Cardiac fibroblast (primary cell): ENCODE measurements around the gene ADORA3.

Experiments
- DNase-seq, 2 donors: peaks; one replicate each; pipeline versions ENCODE4 v3.0.0 to v3.0.0-alpha.2; 2010; ENCODE audit warnings: low read depth in 2 of 2
- H3K4me3 ChIP-seq, 2 donors: replicated peaks in 1 of 2; 1 replicate in 1 of 2; 2 replicates in 1 of 2; pipeline ENCODE4 v1.5.1; 2011; ENCODE audit warnings: low read depth in 2 of 2, low read length in 2 of 2, mild to moderate bottlenecking in 2 of 2, moderate library complexity in 1 of 2
- TF ChIP-seq, protein P1 (sequence below): IDR thresholded peaks from one replicate; pipeline ENCODE4 v1.5.1; 2011; ENCODE audit warnings: low read depth, mild to moderate bottlenecking, low read length, inconsistent platforms

The ADORA3 gene

DNA sequence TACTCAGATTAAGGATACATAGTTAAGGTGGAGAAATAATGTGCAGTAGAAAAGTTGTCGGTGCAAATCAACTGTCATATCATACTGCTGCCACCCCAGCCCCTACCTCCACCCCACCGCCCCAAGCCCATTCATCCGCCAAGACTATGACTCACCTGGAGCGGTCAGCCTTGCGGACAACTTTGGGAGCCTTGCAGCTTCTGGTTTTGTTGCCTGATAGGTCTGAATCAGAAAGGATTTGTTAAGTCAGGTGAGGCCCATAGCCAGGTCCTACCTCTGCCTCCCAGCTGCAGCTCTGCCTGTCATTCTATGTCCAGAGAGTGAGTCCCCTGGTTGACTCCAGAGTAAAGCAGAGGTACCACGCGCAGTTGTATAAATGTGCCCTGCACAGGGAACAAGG lies 17.0 kb downstream of the ADORA3 start:
- no peak overlapping the region for H3K4me3 ChIP-seq
- DNase-seq: no peak
- TF ChIP-seq, protein P1, sequence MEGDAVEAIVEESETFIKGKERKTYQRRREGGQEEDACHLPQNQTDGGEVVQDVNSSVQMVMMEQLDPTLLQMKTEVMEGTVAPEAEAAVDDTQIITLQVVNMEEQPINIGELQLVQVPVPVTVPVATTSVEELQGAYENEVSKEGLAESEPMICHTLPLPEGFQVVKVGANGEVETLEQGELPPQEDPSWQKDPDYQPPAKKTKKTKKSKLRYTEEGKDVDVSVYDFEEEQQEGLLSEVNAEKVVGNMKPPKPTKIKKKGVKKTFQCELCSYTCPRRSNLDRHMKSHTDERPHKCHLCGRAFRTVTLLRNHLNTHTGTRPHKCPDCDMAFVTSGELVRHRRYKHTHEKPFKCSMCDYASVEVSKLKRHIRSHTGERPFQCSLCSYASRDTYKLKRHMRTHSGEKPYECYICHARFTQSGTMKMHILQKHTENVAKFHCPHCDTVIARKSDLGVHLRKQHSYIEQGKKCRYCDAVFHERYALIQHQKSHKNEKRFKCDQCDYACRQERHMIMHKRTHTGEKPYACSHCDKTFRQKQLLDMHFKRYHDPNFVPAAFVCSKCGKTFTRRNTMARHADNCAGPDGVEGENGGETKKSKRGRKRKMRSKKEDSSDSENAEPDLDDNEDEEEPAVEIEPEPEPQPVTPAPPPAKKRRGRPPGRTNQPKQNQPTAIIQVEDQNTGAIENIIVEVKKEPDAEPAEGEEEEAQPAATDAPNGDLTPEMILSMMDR: no peak

DNA sequence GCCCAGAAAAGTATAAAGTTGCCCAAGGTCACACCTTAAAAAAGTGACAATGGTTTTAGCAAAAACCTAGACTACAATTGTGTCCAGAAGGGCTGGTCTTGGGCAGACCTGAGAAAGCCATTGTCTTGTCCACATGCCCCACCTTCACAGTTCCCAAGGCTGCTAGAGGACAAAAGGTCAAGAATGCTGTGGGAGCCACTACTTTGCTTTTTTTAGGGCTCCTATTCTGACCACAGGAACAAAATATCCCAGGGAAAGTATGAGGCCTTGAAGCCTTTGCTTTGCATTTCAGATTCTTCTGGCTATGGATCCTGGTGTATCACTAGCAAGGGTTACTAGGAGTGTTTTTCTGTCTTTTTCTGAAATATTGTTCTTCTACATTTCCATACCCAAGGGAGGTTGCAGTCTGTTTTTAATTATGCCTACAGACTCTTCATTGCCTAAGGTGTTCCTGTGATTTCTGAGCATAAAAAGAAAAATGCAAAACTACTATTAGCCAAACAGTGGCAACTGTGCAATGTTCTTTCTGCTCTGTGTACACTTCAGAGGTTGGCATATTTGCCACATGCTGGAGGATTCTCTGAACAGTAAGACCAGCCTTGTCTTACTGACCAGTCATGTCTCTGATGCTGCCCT lies 18.9 kb downstream of the ADORA3 start:
- TF ChIP-seq, protein P1: no peak
- no peak overlapping the region for H3K4me3 ChIP-seq

DNA sequence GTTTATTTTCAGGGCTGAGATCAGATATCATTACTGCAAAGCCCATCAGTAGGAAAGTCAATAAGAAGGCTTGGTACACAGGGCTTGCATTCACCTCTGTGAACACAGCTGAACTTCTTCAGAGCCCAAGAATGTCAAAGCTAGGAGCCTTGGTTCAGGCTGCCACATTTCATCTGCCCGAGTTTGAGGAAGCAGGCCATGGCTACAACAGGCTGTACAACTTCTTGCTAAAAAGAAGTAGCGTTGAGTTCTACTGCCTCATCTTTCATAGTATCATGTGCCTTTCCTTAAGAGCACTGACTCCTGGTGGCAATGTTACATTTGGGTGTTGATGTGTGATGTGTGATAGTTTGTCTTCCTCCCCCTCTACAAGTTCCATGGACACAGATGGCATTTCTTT lies 19.6 kb downstream of the ADORA3 start:
- TF ChIP-seq, protein P1: no peak
- no peak overlapping the region for H3K4me3 ChIP-seq
- no peak for DNase-seq

More for the DNA sequence above, 18.9 kb downstream of the ADORA3 start:
- no peak for DNase-seq

DNA sequence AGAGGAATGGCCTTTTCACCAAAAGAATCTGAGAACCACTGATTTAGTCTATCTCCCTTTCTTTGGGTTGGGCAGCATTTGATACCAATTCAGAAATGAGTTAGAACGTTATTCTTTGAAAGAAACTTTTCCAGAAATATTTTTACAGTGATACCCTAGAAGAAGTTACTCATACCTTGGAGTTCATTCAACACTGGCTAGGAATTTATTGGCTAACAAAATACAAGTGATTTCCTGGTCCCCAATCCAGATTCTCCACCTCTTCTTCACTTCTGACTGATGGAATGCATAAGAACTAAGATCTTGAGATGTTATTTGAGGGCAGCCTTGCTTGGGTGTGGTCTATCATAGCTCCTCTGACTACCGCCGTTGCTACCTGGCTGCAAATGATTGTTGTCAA lies 20.3 kb downstream of the ADORA3 start:
- H3K4me3 ChIP-seq: no peak overlapping the region
- peak; percentile 24 to 49 for DNase-seq
- TF ChIP-seq, protein P1: no peak

DNA sequence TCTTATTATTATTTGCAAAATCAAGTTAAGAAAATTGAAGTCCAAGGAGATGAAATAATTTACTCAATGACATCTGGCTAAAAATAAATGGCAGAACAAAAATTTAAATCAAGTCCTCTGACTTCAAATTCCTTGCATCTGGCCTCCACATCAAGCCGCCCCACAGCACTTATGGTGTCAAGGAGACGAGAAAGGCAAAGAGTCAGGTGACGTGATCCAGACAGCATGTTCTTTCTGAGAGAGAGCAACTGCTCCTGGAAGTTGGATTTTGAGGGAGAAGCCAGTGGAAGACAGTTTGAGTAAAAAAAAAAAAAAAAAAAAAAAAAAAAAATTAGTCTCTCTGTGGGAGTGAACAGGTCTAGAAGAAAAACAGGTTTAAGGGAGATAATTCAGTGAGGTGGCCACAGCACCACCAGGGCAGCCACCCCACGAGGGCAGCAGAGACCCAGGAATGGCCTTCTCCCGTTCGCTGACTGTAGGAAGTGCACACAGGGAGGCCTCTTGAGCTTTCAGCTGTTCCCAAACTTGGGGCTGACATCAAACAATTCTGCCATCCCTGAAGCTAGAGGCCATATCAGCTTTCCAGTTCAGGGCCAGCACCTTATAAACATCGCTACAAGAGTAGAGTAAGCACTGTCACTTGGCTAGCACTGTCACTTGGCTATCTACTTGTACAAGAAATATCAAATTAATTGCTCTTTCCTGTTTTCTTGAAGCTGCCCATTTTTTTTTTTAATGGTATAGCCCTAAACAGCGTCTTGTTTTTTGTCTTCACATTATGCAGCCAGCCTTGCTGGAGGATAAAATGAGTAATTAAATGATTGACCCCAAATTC lies 21.8 kb downstream of the ADORA3 start:
- TF ChIP-seq, protein P1: peak; percentile 80
- H3K4me3 ChIP-seq: no peak overlapping the region
- DNase-seq: peak; percentile 80 to 83

DNA sequence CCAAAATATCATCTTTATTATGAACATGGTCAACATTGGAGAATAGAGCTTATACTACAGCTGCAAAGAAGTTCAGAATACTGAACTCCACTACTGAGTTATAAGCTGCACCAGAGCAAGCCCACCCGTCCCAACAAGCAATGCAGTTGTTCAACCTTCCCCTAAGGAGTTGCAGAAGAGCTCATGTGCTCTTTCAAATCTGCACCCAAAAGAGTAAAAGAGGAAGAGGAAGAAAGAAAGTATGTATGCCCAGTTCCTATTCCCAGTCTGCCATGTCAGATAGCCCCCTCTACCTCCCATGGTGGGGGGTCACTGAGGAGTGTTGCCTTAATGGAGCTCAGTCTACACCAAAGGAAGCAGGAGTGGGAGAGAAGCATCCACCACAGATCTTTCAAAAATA lies 22.8 kb downstream of the ADORA3 start:
- DNase-seq: no peak
- TF ChIP-seq, protein P1: no peak
- H3K4me3 ChIP-seq: no peak overlapping the region
